GM19455 (cell line): ENCODE data around the gene BMPR1A.

ENCODE experiments used
- ATAC-seq: cut with Tn5 transposase; IDR thresholded peaks from one replicate; pipeline ENCODE4 v1.9.1; 2021; ENCODE audit not compliant: unreplicated experiment

BMPR1A gene

DNA sequence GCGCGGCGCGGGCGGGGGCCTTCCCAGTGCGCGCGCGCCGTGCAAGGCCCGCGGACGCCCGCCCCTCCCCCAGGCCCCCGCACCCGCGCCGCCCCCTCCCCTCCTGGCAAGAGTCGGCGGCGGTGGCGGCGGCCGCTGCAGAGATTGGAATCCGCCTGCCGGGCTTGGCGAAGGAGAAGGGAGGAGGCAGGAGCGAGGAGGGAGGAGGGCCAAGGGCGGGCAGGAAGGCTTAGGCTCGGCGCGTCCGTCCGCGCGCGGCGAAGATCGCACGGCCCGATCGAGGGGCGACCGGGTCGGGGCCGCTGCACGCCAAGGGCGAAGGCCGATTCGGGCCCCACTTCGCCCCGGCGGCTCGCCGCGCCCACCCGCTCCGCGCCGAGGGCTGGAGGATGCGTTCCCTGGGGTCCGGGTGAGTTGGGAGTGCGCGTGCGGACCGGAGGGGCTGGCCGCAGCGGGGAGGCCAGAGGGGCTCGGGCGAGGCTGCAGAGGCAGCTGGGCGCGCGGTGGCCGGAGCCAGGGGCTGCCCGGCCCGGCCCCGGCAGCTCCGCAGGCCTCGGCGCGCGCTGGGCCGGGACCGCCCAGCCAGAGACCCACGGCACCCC, at the start of gene BMPR1A:
Gene BMPR1A (plus strand): TSS at position 109 of the 602 bp plus-strand sequence. CDS start 119,400 bp downstream, outside the sequence.
- ATAC-seq = peak; percentile 47

GRCh38 chr10:86706977-86707376, 49.4 kb upstream of the BMPR1A start:
- ATAC-seq = no peak

- no peak for ATAC-seq
Measured at GRCh38 chr10:86707505-86707904, 48.9 kb upstream of the BMPR1A start.

DNA sequence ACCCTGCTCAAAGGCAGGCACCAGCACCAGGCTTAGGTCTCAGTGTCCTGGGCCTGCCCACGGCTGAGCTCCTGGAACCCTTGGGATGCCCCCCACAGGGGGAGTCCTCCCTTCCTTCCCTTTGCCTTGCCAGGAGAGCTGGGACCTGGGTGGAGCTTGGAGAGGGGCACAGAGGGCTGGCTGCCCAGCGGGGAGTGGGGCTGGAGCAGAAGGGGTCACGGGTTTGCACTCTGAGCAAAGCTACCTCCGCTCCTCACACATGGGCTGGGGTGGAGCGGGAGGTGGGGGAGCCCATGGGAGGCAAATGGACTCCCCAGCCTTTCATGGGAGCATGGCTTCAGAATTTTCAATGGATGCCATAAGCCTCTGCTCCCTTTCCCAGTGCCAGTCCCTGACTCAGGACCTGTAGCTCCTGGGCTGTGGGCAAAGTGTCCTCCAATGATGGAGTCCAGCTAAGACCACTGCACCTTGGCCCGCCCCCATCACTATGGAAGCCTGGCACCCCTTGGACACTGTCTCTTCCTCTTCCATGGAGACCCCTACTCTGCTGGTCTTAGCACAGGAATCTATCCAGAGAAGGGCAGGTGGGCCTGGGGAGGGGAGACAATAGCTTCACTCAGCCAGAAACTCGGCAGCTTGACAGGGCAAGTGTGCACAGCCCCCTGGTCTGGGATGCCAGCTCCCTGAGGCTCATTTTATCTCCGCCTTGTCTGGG, 48.2 kb upstream of the BMPR1A start:
- ATAC-seq = no peak

- no peak for ATAC-seq
Measured at GRCh38 chr10:86708783-86709380, 47.5 kb upstream of the BMPR1A start.

- ATAC-seq = no peak
Measured at GRCh38 chr10:86709396-86710185, 46.8 kb upstream of the BMPR1A start.

GRCh38 chr10:86710987-86711512, 45.4 kb upstream of the BMPR1A start:
- peak; percentile 82 for ATAC-seq

- ATAC-seq = peak; percentile 47
Measured at GRCh38 chr10:86711513-86712316, 44.7 kb upstream of the BMPR1A start.

DNA sequence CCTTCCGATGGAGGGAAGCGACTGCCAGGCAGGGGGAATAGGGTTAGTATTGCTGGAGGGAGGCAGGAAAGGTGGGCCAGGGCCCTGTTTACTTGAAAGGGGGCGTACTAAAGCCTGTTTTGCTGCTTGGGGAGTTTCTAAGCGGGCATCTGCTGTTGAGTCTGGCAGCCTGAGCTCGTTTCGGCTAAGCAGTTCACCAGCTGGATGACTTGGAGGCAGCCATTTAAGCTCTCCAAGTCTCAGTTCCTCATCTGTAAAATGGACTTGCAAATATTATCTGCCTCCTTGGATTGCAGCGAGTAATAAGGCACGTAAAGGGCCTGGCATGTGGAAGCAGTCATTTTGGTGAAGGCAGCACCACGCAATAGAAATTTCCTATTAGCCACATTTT, 44.1 kb upstream of the BMPR1A start:
- peak; percentile 20 for ATAC-seq

DNA sequence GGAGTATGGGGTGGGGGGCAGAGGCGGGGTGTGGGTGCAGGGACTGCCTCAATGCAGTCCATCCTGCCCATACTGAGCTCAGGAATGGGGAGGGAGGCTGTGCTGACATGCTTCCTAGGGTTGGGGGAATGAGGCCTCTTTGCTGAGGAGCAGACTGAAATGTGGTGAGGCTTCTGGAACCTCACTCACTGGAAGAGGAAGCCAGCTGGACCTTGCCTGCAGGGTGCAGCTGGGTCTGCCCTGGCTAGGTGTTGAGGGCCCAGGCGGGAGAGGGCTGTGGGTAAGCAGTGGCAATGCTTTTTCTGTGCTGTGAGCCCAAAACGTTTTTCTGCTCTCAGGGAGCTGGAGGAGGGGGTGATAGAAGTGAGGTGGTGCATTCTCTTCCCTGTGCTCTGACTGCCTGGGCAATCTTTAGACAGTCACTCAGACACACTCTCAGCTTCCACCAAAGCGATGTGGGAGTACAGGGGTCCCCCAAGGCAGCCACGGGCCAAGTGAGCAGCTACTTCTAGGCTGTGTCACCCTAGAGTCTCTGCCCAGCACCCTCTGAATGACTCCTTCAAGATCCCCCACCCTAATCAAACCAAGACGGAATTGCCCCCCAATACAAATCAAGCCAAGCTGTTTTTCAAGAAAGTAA, 41.1 kb upstream of the BMPR1A start:
- no peak for ATAC-seq

DNA sequence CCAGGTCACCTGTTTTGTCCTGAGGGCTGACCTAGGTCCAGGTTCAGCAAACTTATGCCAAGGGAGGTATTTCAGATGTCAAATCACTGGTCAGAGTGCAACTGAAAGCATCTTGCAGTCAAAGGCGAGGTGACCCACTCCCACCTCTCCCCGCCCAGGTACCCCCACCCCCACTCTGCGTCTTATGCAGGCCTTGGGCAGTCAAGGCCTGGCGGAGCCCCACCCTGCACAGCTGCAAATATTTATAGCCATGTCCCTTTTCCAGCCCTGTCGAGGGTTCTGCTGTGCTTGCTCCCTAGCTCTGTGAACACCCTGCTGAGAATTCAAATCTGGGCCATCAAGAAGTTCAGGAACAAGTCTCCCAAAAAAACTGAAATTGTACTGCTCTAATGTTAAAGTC, 40.6 kb upstream of the BMPR1A start:
- ATAC-seq = no peak

DNA sequence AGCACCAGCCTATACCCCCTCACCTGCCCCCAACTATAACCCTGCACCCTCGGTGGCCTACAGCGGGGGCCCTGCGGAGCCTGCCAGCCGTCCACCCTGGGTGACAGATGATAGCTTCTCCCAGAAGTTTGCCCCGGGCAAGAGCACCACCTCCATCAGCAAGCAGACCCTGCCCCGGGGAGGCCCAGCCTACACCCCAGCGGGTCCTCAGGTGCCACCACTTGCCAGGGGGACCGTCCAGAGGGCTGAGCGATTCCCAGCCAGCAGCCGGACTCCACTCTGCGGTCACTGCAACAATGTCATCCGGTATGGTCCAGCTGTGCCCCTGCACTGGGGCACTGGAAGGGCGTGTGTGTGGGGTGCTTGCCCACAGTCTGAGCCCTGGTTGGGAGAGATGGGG, 40.0 kb upstream of the BMPR1A start:
- ATAC-seq = no peak

DNA sequence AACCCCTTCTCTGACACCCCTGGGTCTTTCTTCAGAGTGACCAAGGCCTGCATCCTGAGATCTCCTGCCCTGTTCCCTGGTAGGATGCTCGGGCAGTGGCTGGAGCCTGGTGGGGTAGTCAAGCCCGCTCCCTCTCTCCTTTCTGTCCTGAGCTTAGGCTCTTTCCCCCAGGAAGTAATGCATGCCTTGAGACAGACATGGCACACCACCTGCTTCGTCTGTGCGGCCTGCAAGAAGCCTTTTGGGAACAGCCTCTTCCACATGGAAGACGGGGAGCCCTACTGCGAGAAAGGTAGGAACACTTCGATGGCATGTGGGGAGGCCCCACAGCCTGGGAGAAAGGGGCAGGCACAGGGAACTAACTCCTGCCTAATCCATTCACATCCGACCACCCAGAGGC, 37.9 kb upstream of the BMPR1A start:
- no peak for ATAC-seq

DNA sequence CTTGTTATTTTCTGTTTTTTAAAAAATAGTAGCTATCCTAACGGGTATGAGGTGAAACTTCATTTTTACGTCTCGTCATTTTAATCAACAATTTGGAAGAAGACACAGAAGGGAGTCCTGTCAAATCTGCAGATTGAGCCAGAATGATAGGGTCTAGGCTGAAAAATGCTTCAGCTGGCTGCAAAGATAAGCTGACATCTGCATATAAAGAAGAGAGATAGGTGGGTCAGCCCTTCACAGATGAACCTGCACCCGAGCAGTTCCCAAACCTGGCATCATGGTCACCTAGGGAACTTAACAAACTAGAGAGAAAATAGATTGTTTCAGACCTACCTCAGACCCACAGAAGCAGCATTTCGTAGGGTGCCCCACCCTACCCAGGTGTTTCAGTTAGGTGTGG, 35.2 kb upstream of the BMPR1A start:
- ATAC-seq = no peak

DNA sequence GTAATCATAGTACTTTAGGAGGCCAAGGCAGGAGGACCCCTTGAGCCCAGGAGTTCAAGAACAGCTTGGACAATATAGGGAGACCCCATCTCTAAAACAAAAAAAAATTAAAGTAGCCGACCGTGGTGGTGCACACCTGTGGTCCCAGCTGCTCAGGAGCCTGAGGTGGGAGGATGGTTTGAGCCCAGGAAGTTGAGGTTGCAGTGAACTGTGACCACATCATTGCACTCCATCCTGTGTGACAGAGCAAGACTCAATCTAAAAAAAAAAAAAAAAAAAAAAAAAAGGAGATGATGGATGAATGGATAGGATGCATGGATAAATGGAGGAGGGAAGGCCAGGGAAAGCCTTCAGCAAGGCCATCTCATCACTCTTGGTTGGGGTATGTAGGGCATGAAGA, 33.4 kb upstream of the BMPR1A start:
- ATAC-seq = no peak

DNA sequence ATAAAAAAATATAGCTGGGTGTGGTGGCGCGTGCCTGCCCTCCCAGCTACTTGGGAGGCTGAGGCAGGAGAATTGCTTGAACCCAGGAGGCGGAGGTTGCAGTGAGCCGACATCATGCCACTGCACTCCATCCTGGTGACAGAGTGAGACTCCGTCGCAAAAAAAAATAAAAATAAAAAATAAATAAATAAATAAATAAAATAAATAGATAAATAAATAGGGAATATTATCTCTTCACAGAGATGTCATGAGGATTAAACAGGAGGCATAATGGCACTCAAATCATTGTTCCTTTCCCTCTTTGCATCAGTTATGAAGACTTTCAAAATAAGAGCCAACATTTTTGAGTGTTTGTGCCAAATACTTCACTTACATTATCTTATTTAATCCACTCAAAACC, 32.0 kb upstream of the BMPR1A start:
- no peak for ATAC-seq

GRCh38 chr10:86725980-86726676, 30.3 kb upstream of the BMPR1A start:
- no peak for ATAC-seq

- no peak for ATAC-seq
Measured at GRCh38 chr10:86726677-86726999, 29.8 kb upstream of the BMPR1A start.

GRCh38 chr10:86727470-86727869, 28.9 kb upstream of the BMPR1A start:
- ATAC-seq = no peak

GRCh38 chr10:86728056-86728455, 28.4 kb upstream of the BMPR1A start:
- ATAC-seq = no peak
